ENCODE data around the gene TMEM25.

The TMEM25 gene

DNA sequence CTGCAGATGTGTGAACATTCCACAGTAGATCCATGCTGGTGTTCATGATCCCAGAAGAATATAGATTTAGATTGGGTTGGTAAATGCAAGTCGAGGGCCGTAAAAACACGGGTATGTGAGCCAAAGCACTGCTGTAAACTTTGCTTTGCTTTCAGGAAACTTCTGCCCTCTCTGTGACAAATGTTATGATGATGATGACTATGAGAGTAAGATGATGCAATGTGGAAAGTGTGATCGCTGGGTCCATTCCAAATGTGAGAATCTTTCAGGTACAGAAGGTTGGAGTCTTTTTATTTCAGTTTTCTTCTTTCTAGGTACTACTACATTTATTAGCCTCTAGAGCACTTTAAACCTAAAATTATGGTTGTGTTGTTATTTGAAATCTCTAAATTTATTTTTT lies 40.0 kb upstream of the TMEM25 start:
- TF ChIP-seq, protein P1, sequence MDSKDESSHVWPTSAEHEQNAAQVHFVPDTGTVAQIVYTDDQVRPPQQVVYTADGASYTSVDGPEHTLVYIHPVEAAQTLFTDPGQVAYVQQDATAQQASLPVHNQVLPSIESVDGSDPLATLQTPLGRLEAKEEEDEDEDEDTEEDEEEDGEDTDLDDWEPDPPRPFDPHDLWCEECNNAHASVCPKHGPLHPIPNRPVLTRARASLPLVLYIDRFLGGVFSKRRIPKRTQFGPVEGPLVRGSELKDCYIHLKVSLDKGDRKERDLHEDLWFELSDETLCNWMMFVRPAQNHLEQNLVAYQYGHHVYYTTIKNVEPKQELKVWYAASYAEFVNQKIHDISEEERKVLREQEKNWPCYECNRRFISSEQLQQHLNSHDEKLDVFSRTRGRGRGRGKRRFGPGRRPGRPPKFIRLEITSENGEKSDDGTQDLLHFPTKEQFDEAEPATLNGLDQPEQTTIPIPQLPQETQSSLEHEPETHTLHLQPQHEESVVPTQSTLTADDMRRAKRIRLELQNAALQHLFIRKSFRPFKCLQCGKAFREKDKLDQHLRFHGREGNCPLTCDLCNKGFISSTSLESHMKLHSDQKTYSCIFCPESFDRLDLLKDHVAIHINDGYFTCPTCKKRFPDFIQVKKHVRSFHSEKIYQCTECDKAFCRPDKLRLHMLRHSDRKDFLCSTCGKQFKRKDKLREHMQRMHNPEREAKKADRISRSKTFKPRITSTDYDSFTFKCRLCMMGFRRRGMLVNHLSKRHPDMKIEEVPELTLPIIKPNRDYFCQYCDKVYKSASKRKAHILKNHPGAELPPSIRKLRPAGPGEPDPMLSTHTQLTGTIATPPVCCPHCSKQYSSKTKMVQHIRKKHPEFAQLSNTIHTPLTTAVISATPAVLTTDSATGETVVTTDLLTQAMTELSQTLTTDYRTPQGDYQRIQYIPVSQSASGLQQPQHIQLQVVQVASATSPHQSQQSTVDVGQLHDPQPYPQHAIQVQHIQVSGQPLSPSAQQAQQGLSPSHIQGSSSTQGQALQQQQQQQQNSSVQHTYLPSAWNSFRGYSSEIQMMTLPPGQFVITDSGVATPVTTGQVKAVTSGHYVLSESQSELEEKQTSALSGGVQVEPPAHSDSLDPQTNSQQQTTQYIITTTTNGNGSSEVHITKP (tag by site-specific recombination; IDR thresholded peaks at IDR 0.05): no peak
- TF ChIP-seq ZNF394 (tag by site-specific recombination; IDR thresholded peaks at IDR 0.05; ENCODE audit: borderline replicate concordance): no peak
- no peak for TF ChIP-seq MYNN (tag by site-specific recombination; IDR thresholded peaks at IDR 0.05; ENCODE audit: borderline replicate concordance)
- no peak for TF ChIP-seq ZNF157 (tag by site-specific recombination; IDR thresholded peaks at IDR 0.05)
- ChIA-PET CTCF (interaction anchor here (0.6 to 1.6 kb wide), 3 partner anchors 52 to 114 kb away, joined by 3 read pairs; no protein-coding TSS in a partner anchor), POLR2A (no interaction called here)
- Histone ChIP-seq H3K9me3 (ENCODE audit: control insufficient read depth, insufficient read depth, low read depth, low read length) (no peaks in the 10 kb centered on the region), H3K4me1 (ENCODE audit: control insufficient read depth, insufficient read depth, low read length) (no peaks in the 10 kb centered on the region), H3K36me3 (ENCODE audit: control insufficient read depth in 2 of 2, insufficient read depth in 1 of 2, low read length in 2 of 2) (peaks cover 21 to 81% of the 10 kb centered on the region in 2 experiments), H3K27ac (ENCODE audit: extremely low read depth, low read depth, low read length) (no peak overlapping the region), H3K4me3 (ENCODE audit: low read depth, low read length) (no peak overlapping the region)

- no peak for TF ChIP-seq ZNF76 (tag by site-specific recombination; IDR thresholded peaks at IDR 0.05; ENCODE audit: borderline replicate concordance, low read depth)
- no peak for TF ChIP-seq KLF1 (tag by site-specific recombination; IDR thresholded peaks at IDR 0.05)
- TF ChIP-seq ZNF354C (tag by site-specific recombination; IDR thresholded peaks at IDR 0.05; ENCODE audit: borderline replicate concordance, low read depth): no peak
- no peak for TF ChIP-seq ZBTB21 (tag by site-specific recombination; IDR thresholded peaks at IDR 0.05)
- TF ChIP-seq ZNF785 (tag by site-specific recombination; IDR thresholded peaks at IDR 0.05): no peak
- no peak for TF ChIP-seq GLI4 (tag by site-specific recombination; IDR thresholded peaks at IDR 0.05)
- TF ChIP-seq ZFP41 (tag by site-specific recombination; IDR thresholded peaks at IDR 0.05; ENCODE audit: borderline replicate concordance): no peak
- no peak for TF ChIP-seq ZNF768 (tag by site-specific recombination; IDR thresholded peaks at IDR 0.05)
- no peak for TF ChIP-seq ZNF571 (tag by site-specific recombination; IDR thresholded peaks at IDR 0.05)
- no peak for TF ChIP-seq ZNF239 (tag by site-specific recombination; IDR thresholded peaks at IDR 0.05)
- TF ChIP-seq SP7 (tag by site-specific recombination; IDR thresholded peaks at IDR 0.05): no peak
- no peak for TF ChIP-seq ZNF202 (tag by site-specific recombination; IDR thresholded peaks at IDR 0.05; ENCODE audit: borderline replicate concordance)
- no peak for TF ChIP-seq ZNF654 (tag by site-specific recombination; IDR thresholded peaks at IDR 0.05; ENCODE audit: low read depth)
- TF ChIP-seq ZNF843 (tag by site-specific recombination; IDR thresholded peaks at IDR 0.05): no peak
- TF ChIP-seq ZNF157 (tag by site-specific recombination; IDR thresholded peaks at IDR 0.05): no peak
- TF ChIP-seq SALL2 (tag by site-specific recombination; IDR thresholded peaks at IDR 0.05; ENCODE audit: borderline replicate concordance): no peak
- H3K4me1 ChIP-seq (ENCODE audit: control insufficient read depth, insufficient read depth, low read length): no peaks in the 10 kb centered on the region
- no peaks in the 10 kb centered on the region for H3K9me3 ChIP-seq (ENCODE audit: control insufficient read depth, insufficient read depth, low read depth, low read length)
- POLR2A ChIA-PET: no interaction called here
- CTCF ChIA-PET: interaction anchor here (0.7 to 1.6 kb wide), 2 partner anchors 9 to 209 kb away, joined by 3 to 8 read pairs; no protein-coding TSS in a partner anchor
- H3K4me3 ChIP-seq (ENCODE audit: low read depth, low read length): no peak overlapping the region
- no peak overlapping the region for H3K27ac ChIP-seq (ENCODE audit: extremely low read depth, low read depth, low read length)
- H3K36me3 ChIP-seq (ENCODE audit: control insufficient read depth in 2 of 2, insufficient read depth in 1 of 2, low read length in 2 of 2): peaks cover 48 to 97% of the 10 kb centered on the region in 2 experiments
Observed at GRCh38 chr11:118497831-118498230, 33.2 kb upstream of the TMEM25 start.

- no peak overlapping the region for H3K4me3 ChIP-seq (ENCODE audit: low read depth, low read length)
- no peak overlapping the region for H3K27ac ChIP-seq (ENCODE audit: extremely low read depth, low read depth, low read length)
- H3K4me1 ChIP-seq (ENCODE audit: control insufficient read depth, insufficient read depth, low read length): no peaks in the 10 kb centered on the region
- H3K9me3 ChIP-seq (ENCODE audit: control insufficient read depth, insufficient read depth, low read depth, low read length): no peaks in the 10 kb centered on the region
- ChIA-PET CTCF (interaction anchor here (0.7 kb wide), 1 partner anchor 8 kb away, joined by 3 read pairs; no protein-coding TSS in a partner anchor), POLR2A (no interaction called here)
- TF ChIP-seq, protein P2, sequence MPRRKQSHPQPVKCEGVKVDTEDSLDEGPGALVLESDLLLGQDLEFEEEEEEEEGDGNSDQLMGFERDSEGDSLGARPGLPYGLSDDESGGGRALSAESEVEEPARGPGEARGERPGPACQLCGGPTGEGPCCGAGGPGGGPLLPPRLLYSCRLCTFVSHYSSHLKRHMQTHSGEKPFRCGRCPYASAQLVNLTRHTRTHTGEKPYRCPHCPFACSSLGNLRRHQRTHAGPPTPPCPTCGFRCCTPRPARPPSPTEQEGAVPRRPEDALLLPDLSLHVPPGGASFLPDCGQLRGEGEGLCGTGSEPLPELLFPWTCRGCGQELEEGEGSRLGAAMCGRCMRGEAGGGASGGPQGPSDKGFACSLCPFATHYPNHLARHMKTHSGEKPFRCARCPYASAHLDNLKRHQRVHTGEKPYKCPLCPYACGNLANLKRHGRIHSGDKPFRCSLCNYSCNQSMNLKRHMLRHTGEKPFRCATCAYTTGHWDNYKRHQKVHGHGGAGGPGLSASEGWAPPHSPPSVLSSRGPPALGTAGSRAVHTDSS (tag by site-specific recombination; IDR thresholded peaks at IDR 0.05): no peak
- no peak for TF ChIP-seq ZNF248 (tag by site-specific recombination; IDR thresholded peaks at IDR 0.05)
- no peak for TF ChIP-seq ZNF10 (tag by site-specific recombination; IDR thresholded peaks at IDR 0.05)
- H3K36me3 ChIP-seq (ENCODE audit: control insufficient read depth in 2 of 2, insufficient read depth in 1 of 2, low read length in 2 of 2): peaks cover 41 to 96% of the 10 kb centered on the region in 2 experiments
Observed at GRCh38 chr11:118503216-118503615, 27.8 kb upstream of the TMEM25 start.

All from HEK293 (cell line).